Uterus (tissue), 4 donors: ENCODE measurements around the gene SCARF2. TPM values are rescaled to one million over a fixed set of nuclear protein-coding genes. Genes with fewer than 3 reads are reported as not detected.

Source experiments
- DNase-seq, 2 donors: peaks; one replicate each; pipeline ENCODE4 v3.0.0-alpha.2; 2019 to 2020
- H3K27ac ChIP-seq, 2 donors: fragments of 200-600 bp; sonication (generic); 1 replicate in 1 of 2; 2 replicates in 1 of 2; pipeline ENCODE4 v1.5.1; 2016 to 2018
- H3K27me3 ChIP-seq, 2 donors: fragments of 200-600 bp; sonication (generic); one replicate each; pipeline ENCODE4 v1.5.1; 2018 to 2019; ENCODE audit warnings: control low read depth in 1 of 2
- H3K36me3 ChIP-seq, 2 donors: fragments of 200-600 bp; sonication (generic); one replicate each; pipeline ENCODE4 v1.5.1; 2019; ENCODE audit warnings: control low read depth in 1 of 2
- H3K4me1 ChIP-seq, 2 donors: fragments of 200-600 bp; sonication (generic); one replicate each; pipeline ENCODE4 v1.5.1; 2018 to 2019; ENCODE audit warnings: control low read depth in 1 of 2
- H3K4me3 ChIP-seq, 2 donors: fragments of 200-600 bp; sonication (generic); 1 replicate in 1 of 2; 2 replicates in 1 of 2; pipeline ENCODE4 v1.5.1; 2018 to 2019; ENCODE audit warnings: mild to moderate bottlenecking in 1 of 2
- H3K9me3 ChIP-seq, 2 donors: fragments of 200-600 bp; sonication (generic); one replicate each; pipeline ENCODE4 v1.5.1; 2019; ENCODE audit warnings: control low read depth in 1 of 2
- CTCF ChIP-seq, 4 experiments: fragments of 200-600 bp in 2 of 4; fragments of 450-650 bp in 2 of 4; sonication (generic) in 2 of 4; IDR thresholded peaks; one replicate each; pipeline ENCODE4 v1.5.1; 2016 to 2019; ENCODE audit warnings: antibody characterized with exemption in 4 of 4, mild to moderate bottlenecking in 2 of 4, moderate library complexity in 1 of 4
- POLR2A ChIP-seq, 2 donors: fragments of 450-650 bp; IDR thresholded peaks; one replicate each; pipeline ENCODE4 v1.6.1; 2016; ENCODE audit warnings: antibody characterized with exemption in 2 of 2, mild to moderate bottlenecking in 1 of 2, moderate library complexity in 1 of 2
- intact Hi-C: fragments of 100-400 bp; cut with DNase I; formaldehyde crosslinking; loops from one replicate; pipeline ENCODE4 v1.15.1; 2023; ENCODE audit warnings: low total_unique reads
- total RNA-seq, 4 donors: library from RNA; depleted of rRNA in 3 of 4; stranded (reverse); fragments of >200 nt in 3 of 4; gene quantifications; one replicate each; pipeline versions ENCODE4 v1.1.0 to v1.2.4, GENCODE V29; 2014 to 2023
- donor health status: DM: yes; HTN: yes; CAD: no.

SCARF2 gene
- total RNA-seq, 4 donors from 2014 or later = 22.9 to 84.5 (median 30.1) TPM

GRCh38 chr22:20434773-20435172, 2.9 kb downstream of the SCARF2 start:
- intact Hi-C loops = loop anchor here (10.0 kb wide), 1 partner anchor 60 kb away; the partner anchor contains the start of gene KLHL22
- H3K36me3 ChIP-seq = no peaks in the 10 kb centered on the region
- H3K27me3 ChIP-seq = no peaks in the 10 kb centered on the region
- H3K9me3 ChIP-seq = no peaks in the 10 kb centered on the region
- no peak overlapping the region for H3K27ac ChIP-seq
- TF ChIP-seq CTCF (IDR thresholded peaks at IDR 0.05) (no peak), POLR2A (IDR thresholded peaks at IDR 0.05) (no peak)
- peaks cover 0 to 19% of the 10 kb centered on the region in 2 donors for H3K4me1 ChIP-seq
- no peak overlapping the region for H3K4me3 ChIP-seq
- DNase-seq = peak in 1 of 2 donors; percentile 8

- Histone ChIP-seq H3K27ac (no peak overlapping the region), H3K4me3 (no peak overlapping the region), H3K36me3 (no peaks in the 10 kb centered on the region), H3K4me1 (peaks cover 0 to 19% of the 10 kb centered on the region in 2 donors), H3K9me3 (no peaks in the 10 kb centered on the region), H3K27me3 (no peaks in the 10 kb centered on the region)
- peak in 1 of 2 donors; percentile 6 for DNase-seq
- intact Hi-C loops = loop anchor here (10.0 kb wide), 1 partner anchor 60 kb away; the partner anchor contains the start of gene KLHL22
- TF ChIP-seq CTCF (IDR thresholded peaks at IDR 0.05) (no peak), POLR2A (IDR thresholded peaks at IDR 0.05) (no peak)
Measured at GRCh38 chr22:20434264-20434751, 3.3 kb downstream of the SCARF2 start.

- Histone ChIP-seq H3K9me3 (no peaks in the 10 kb centered on the region), H3K4me1 (peaks cover 0 to 15% of the 10 kb centered on the region in 2 donors), H3K36me3 (no peaks in the 10 kb centered on the region), H3K27ac (no peak overlapping the region), H3K27me3 (no peaks in the 10 kb centered on the region), H3K4me3 (no peak overlapping the region)
- TF ChIP-seq CTCF (IDR thresholded peaks at IDR 0.05) (no peak), POLR2A (IDR thresholded peaks at IDR 0.05) (no peak)
- DNase-seq = peak in 1 of 2 donors; percentile 6
- intact Hi-C loops = loop anchor here (10.0 kb wide), 1 partner anchor 61 kb away; the partner anchor contains the start of gene KLHL22
Measured at GRCh38 chr22:20433686-20434241, 3.9 kb downstream of the SCARF2 start.

GRCh38 chr22:20433191-20433590, 4.4 kb downstream of the SCARF2 start:
- Histone ChIP-seq H3K9me3 (no peaks in the 10 kb centered on the region), H3K27ac (no peak overlapping the region), H3K4me3 (no peak overlapping the region), H3K36me3 (no peaks in the 10 kb centered on the region), H3K27me3 (no peaks in the 10 kb centered on the region), H3K4me1 (peaks cover 0 to 14% of the 10 kb centered on the region in 2 donors)
- intact Hi-C loops = loop anchor here (10.0 kb wide), 1 partner anchor 62 kb away; the partner anchor contains the start of gene KLHL22
- DNase-seq = peak in 1 of 2 donors; percentile 12
- no peak for TF ChIP-seq POLR2A (IDR thresholded peaks at IDR 0.05)
- TF ChIP-seq CTCF (IDR thresholded peaks at IDR 0.05) = no peak

- no peak overlapping the region for H3K27ac ChIP-seq
- intact Hi-C loops = loop anchor here (10.0 kb wide), 1 partner anchor 63 kb away; the partner anchor contains the start of gene KLHL22
- no peak for TF ChIP-seq CTCF (IDR thresholded peaks at IDR 0.05)
- no peak for TF ChIP-seq POLR2A (IDR thresholded peaks at IDR 0.05)
- peaks cover 0 to 14% of the 10 kb centered on the region in 2 donors for H3K4me1 ChIP-seq
- no peaks in the 10 kb centered on the region for H3K36me3 ChIP-seq
- no peak overlapping the region for H3K4me3 ChIP-seq
- DNase-seq = no peak
- no peaks in the 10 kb centered on the region for H3K9me3 ChIP-seq
- no peaks in the 10 kb centered on the region for H3K27me3 ChIP-seq
Measured at GRCh38 chr22:20432244-20432686, 5.4 kb downstream of the SCARF2 start.
